OCI-LY1 (cell line): ENCODE results near the gene UBAP2L.

Experiments used
- H2AFZ ChIP-seq: fragments of 200-600 bp; sonication (generic), shearing (Covaris generic); 2 replicates; pipeline ENCODE4 v1.6.0; 2014; ENCODE audit warnings: antibody characterized with exemption, mild to moderate bottlenecking, low read length
- H3F3A ChIP-seq: fragments of 200-600 bp; sonication (generic), shearing (Covaris generic); 2 replicates; pipeline ENCODE4 v1.6.0; 2014; ENCODE audit warnings: mild to moderate bottlenecking, antibody characterized with exemption, low read length, moderate library complexity; ENCODE audit not compliant: insufficient read depth
- H3K27ac ChIP-seq: fragments of 200-600 bp; sonication (generic); 2 replicates; pipeline ENCODE4 v1.5.1; 2014; ENCODE audit warnings: low read length, mixed run types, mild to moderate bottlenecking, low read depth; ENCODE audit not compliant: poor library complexity, severe bottlenecking
- H3K27me3 ChIP-seq: fragments of 200-600 bp; sonication (generic); 2 replicates; pipeline ENCODE4 v1.6.0; 2014; ENCODE audit warnings: antibody characterized with exemption, mild to moderate bottlenecking, low read length, moderate library complexity; ENCODE audit not compliant: insufficient read depth
- H3K36me3 ChIP-seq: fragments of 200-600 bp; sonication (generic); 2 replicates; pipeline ENCODE4 v1.6.1; 2014; ENCODE audit warnings: mild to moderate bottlenecking, antibody characterized with exemption, low read length, moderate library complexity, mixed read lengths; ENCODE audit not compliant: insufficient read depth
- H3K4me1 ChIP-seq: fragments of 200-600 bp; sonication (generic); 2 replicates; pipeline ENCODE4 v1.5.1; 2014; ENCODE audit warnings: mild to moderate bottlenecking, low read length, moderate library complexity; ENCODE audit not compliant: insufficient read depth, severe bottlenecking
- H3K4me2 ChIP-seq: fragments of 200-600 bp; sonication (generic), shearing (Covaris generic); 2 replicates; pipeline ENCODE4 v1.6.1; 2014; ENCODE audit warnings: low read length
- H3K4me3 ChIP-seq: fragments of 200-600 bp; sonication (generic); 2 replicates; pipeline ENCODE4 v1.5.1; 2014; ENCODE audit warnings: low read length, low read depth, mild to moderate bottlenecking, mixed read lengths; ENCODE audit not compliant: poor library complexity, severe bottlenecking
- H3K79me2 ChIP-seq: fragments of 200-600 bp; shearing (Covaris generic); 2 replicates; pipeline ENCODE4 v1.6.1; 2016; ENCODE audit warnings: mixed run types, low read length, mixed read lengths; ENCODE audit not compliant: insufficient read depth
- H3K9ac ChIP-seq: fragments of 200-600 bp; sonication (generic), shearing (Covaris generic); 2 replicates; pipeline ENCODE4 v1.6.1; 2014; ENCODE audit warnings: mild to moderate bottlenecking, low read length, mixed read lengths
- H3K9me2 ChIP-seq: fragments of 200-600 bp; sonication (generic), shearing (Covaris generic); 2 replicates; pipeline ENCODE4 v1.6.1; 2014; ENCODE audit warnings: low read depth, mild to moderate bottlenecking, low read length, mixed read lengths
- H3K9me3 ChIP-seq: fragments of 200-600 bp; shearing (Covaris generic); 2 replicates; pipeline ENCODE4 v1.6.1; 2014; ENCODE audit warnings: low read length, mixed read lengths
- H4K20me1 ChIP-seq: fragments of 200-600 bp; sonication (generic), shearing (Covaris generic); 2 replicates; pipeline ENCODE4 v1.6.0; 2016; ENCODE audit warnings: mild to moderate bottlenecking, low read length; ENCODE audit not compliant: insufficient read depth
- CTCF ChIP-seq: fragments of 200-600 bp; sonication (generic), shearing (Covaris generic); IDR thresholded peaks from 2 replicates; pipeline ENCODE4 v1.5.1; 2017; ENCODE audit warnings: mild to moderate bottlenecking, antibody characterized with exemption, low read length, moderate library complexity, mixed read lengths
- EZH2 ChIP-seq: fragments of 200-600 bp; sonication (generic), shearing (Covaris generic); IDR thresholded peaks from 2 replicates; pipeline ENCODE4 v1.8.0; 2017; ENCODE audit warnings: borderline replicate concordance, mixed run types, mild to moderate bottlenecking, antibody characterized with exemption, low read length, moderate library complexity, mixed read lengths

UBAP2L gene

DNA sequence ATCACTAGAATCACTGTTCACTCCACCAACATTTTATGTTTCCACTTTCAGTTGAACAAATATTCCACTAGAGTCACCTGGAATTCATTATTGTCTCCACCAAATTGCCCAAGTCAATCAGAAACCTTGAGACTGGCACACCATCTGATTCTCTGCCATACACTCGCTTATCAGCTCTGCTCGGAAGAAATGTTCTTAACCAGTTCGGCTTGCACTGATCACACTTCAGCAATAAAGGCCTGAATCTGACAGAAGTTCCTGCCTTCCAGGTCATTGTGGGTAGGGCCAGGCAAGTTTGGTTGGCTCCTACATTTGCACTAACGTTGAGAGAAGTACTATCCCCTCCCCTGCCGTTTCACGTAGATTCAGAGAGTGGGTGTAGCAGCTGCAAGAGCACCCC, 38.8 kb upstream of the UBAP2L start:
- no peaks in the 10 kb centered on the region for H4K20me1 ChIP-seq
- peak overlapping the region; percentile 51 for H3K27ac ChIP-seq
- no peaks in the 10 kb centered on the region for H3K9me2 ChIP-seq
- TF ChIP-seq CTCF (no peak), EZH2 (no peak)
- peak overlapping the region; percentile 82 for H3K4me3 ChIP-seq
- peak overlapping the region; percentile 78 for H3K9ac ChIP-seq
- no peaks in the 10 kb centered on the region; the same call in 1 of the 2 replicates for H3K27me3 ChIP-seq
- no peaks in the 10 kb centered on the region for H3K9me3 ChIP-seq
- H3F3A ChIP-seq, result no peaks in the 10 kb centered on the region
- peaks cover 50% of the 10 kb centered on the region for H3K4me1 ChIP-seq
- H3K79me2 ChIP-seq, result peaks cover 58% of the 10 kb centered on the region
- no peak overlapping the region for H2AFZ ChIP-seq
- peaks cover 19% of the 10 kb centered on the region; the same call in 1 of the 2 replicates for H3K36me3 ChIP-seq
- H3K4me2 ChIP-seq, result peak overlapping the region; percentile 81

DNA sequence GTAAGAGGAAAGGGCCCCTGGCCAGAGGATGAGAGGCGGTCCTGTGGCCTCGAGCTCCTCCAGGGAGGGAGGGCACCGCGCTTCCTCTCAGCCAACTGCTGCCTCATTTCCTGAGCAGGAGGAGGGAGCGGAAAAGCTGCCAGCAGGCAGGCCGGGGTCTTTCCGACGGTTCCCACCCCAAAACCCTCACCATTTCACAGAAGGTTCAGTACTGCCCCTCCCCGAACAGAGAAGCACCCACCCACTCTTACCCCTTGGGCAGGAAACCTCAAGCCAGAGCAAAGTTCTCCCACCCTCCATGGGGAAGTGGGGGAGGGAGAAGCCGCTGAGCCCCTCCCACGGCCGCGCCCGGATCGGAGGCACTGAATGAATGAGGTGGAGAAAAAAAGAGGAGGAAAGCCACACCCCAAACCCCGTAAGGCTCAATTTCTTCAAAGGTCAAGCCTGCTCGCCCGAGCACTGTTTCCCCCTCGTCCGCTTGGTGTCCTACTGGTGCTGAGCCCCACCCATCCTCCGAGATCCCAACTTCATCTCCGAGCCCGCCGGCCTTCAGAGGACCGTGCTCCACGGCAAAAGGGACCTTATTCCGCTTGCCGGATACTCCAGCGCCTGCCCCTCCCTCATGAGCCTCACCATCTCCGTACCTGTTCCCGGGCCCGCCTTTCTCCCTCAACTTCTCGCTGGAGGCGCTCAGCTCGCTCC, 38.3 kb upstream of the UBAP2L start:
- TF ChIP-seq EZH2 (no peak), CTCF (no peak)
- Histone ChIP-seq H3K9me3 (no peaks in the 10 kb centered on the region), H4K20me1 (no peaks in the 10 kb centered on the region), H3K4me2 (peak overlapping the region; percentile 81), H3K9ac (peak overlapping the region; percentile 78), H3K9me2 (no peaks in the 10 kb centered on the region), H3K4me1 (peaks cover 50% of the 10 kb centered on the region), H3K4me3 (peak overlapping the region; percentile 82), H3K79me2 (peaks cover 52% of the 10 kb centered on the region), H3F3A (no peaks in the 10 kb centered on the region), H3K27ac (peak overlapping the region; percentile 51), H3K36me3 (peaks cover 15% of the 10 kb centered on the region; the same call in 1 of the 2 replicates), H2AFZ (no peak overlapping the region), H3K27me3 (no peaks in the 10 kb centered on the region; the same call in 1 of the 2 replicates)

DNA sequence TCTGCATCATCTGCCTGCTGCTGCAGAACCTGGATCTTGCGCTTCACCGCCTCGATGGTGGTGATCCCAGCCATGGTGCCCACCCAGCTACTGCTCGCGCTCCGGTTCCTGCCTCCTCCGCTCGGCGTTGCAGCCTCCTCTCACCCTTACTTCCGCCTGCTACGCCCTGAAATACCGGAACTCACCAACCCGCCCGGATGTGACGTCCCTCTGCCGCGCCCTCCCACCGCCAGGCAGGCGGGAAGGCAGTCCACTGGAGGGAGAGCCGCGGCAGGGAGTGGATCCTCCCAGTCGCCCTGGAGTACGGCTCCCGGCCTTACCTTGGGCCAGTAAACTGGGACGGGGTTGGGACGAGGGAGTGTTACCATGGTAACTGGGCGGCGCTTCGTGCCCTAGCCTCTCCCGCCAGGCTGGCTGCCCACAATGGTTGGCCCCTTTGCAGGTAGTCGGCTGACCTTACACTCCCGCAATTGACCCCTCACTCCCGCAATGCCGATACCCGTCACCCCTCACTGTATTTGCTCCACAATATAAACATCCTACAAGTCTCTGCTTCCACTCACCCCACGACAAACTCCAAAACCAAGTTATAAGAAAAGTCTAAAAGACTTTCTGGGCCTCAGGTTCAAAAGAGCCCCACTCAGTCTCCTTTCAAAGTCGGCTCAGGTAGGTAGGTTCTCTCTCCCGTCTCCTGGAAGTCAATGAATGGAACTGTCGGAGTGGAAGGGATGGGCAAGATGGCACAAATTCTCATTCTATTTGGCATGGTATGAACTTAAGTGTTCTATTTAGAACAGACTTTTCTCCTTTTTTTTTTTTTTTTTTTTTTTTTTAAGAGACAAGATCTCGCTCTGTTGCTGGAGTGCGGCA, 37.5 kb upstream of the UBAP2L start:
- no peaks in the 10 kb centered on the region; the same call in 1 of the 2 replicates for H3K27me3 ChIP-seq
- H3K9me3 ChIP-seq, result no peaks in the 10 kb centered on the region
- H3K9me2 ChIP-seq, result no peaks in the 10 kb centered on the region
- H2AFZ ChIP-seq, result no peak overlapping the region
- peak overlapping the region; percentile 51 for H3K27ac ChIP-seq
- H3K79me2 ChIP-seq, result peaks cover 44% of the 10 kb centered on the region
- H3K36me3 ChIP-seq, result peaks cover 10% of the 10 kb centered on the region; the same call in 1 of the 2 replicates
- H3K4me2 ChIP-seq, result peak overlapping the region; percentile 81
- H3K4me3 ChIP-seq, result peak overlapping the region; percentile 82
- H4K20me1 ChIP-seq, result no peaks in the 10 kb centered on the region
- peaks cover 43% of the 10 kb centered on the region for H3K4me1 ChIP-seq
- peak overlapping the region; percentile 78 for H3K9ac ChIP-seq
- TF ChIP-seq EZH2 (no peak), CTCF (no peak)
- H3F3A ChIP-seq, result no peaks in the 10 kb centered on the region
